RWPE2 (cell line): ENCODE data around the gene CLDND1.

Source experiments
- ATAC-seq: fragments of 200-7000 bp; cut with Tn5 transposase; 3 replicates; pipeline ENCODE4 v1.9.1; 2021; ENCODE audit warnings: low read depth
- DNase-seq: peaks from one replicate; pipeline ENCODE4 v3.0.0-alpha.2; 2020; ENCODE audit warnings: low spot score
- H3K27ac ChIP-seq: fragments of 450-650 bp; 2 replicates; pipeline ENCODE4 v1.5.1; 2017; ENCODE audit warnings: mild to moderate bottlenecking; ENCODE audit not compliant: poor library complexity, severe bottlenecking
- H3K27me3 ChIP-seq: fragments of 250-450 bp; sonication (Bioruptor Pico); 2 replicates; pipeline ENCODE4 v1.5.1; 2021; ENCODE audit warnings: mild to moderate bottlenecking, moderate library complexity; ENCODE audit not compliant: insufficient read depth, poor library complexity, severe bottlenecking
- H3K36me3 ChIP-seq: fragments of 250-450 bp; sonication (Bioruptor Pico); 2 replicates; pipeline ENCODE4 v1.5.1; 2020; ENCODE audit warnings: low read depth, mild to moderate bottlenecking, moderate library complexity
- H3K4me1 ChIP-seq: fragments of 250-450 bp; sonication (Bioruptor Pico); 2 replicates; pipeline ENCODE4 v1.5.1; 2021; ENCODE audit warnings: mild to moderate bottlenecking, moderate library complexity; ENCODE audit not compliant: insufficient read depth, poor library complexity, severe bottlenecking
- H3K4me3 ChIP-seq: fragments of 250-450 bp; sonication (Bioruptor Pico); 2 replicates; pipeline ENCODE4 v1.5.1; 2021; ENCODE audit warnings: mild to moderate bottlenecking, moderate library complexity; ENCODE audit not compliant: severe bottlenecking
- H3K9me3 ChIP-seq: fragments of 250-450 bp; sonication (Bioruptor Pico); 2 replicates; pipeline ENCODE4 v1.5.1; 2021; ENCODE audit warnings: mild to moderate bottlenecking, moderate library complexity; ENCODE audit not compliant: severe bottlenecking
- CTCF ChIP-seq: fragments of 450-650 bp; IDR thresholded peaks from one replicate; pipeline ENCODE4 v1.5.1; 2017; ENCODE audit warnings: mild to moderate bottlenecking, moderate library complexity; ENCODE audit not compliant: poor library complexity, severe bottlenecking

Gene CLDND1

GRCh38 chr3:98551236-98551635 lies 28.5 kb upstream of the CLDND1 start:
- ATAC-seq (no peak), DNase-seq (no peak)
- Histone ChIP-seq H3K9me3 (no peaks in the 10 kb centered on the region), H3K27me3 (no peaks in the 10 kb centered on the region), H3K36me3 (no peaks in the 10 kb centered on the region), H3K4me1 (no peaks in the 10 kb centered on the region), H3K27ac (no peak overlapping the region), H3K4me3 (no peak overlapping the region)
- TF ChIP-seq CTCF = no peak

- no peak for TF ChIP-seq CTCF
- no peaks in the 10 kb centered on the region for H3K4me1 ChIP-seq
- H3K27ac ChIP-seq = no peak overlapping the region
- H3K9me3 ChIP-seq = no peaks in the 10 kb centered on the region
- no peak overlapping the region for H3K4me3 ChIP-seq
- DNase-seq (no peak), ATAC-seq (no peak)
- no peaks in the 10 kb centered on the region for H3K36me3 ChIP-seq
- H3K27me3 ChIP-seq = no peaks in the 10 kb centered on the region
Observed at GRCh38 chr3:98550833-98551232, 28.1 kb upstream of the CLDND1 start.

- Histone ChIP-seq H3K27ac (no peak overlapping the region), H3K4me1 (no peaks in the 10 kb centered on the region), H3K27me3 (no peaks in the 10 kb centered on the region), H3K4me3 (no peak overlapping the region), H3K36me3 (no peaks in the 10 kb centered on the region), H3K9me3 (no peaks in the 10 kb centered on the region)
- TF ChIP-seq CTCF = no peak
- ATAC-seq = no peak
- no peak for DNase-seq
Observed at GRCh38 chr3:98548544-98548943, 25.8 kb upstream of the CLDND1 start.

- DNase-seq (no peak), ATAC-seq (no peak)
- H3K9me3 ChIP-seq = no peaks in the 10 kb centered on the region
- H3K27me3 ChIP-seq = no peaks in the 10 kb centered on the region
- no peaks in the 10 kb centered on the region for H3K36me3 ChIP-seq
- no peak for TF ChIP-seq CTCF
- H3K4me1 ChIP-seq = no peaks in the 10 kb centered on the region
- H3K27ac ChIP-seq = no peak overlapping the region
- no peak overlapping the region for H3K4me3 ChIP-seq
Observed at GRCh38 chr3:98545940-98546339, 23.2 kb upstream of the CLDND1 start.

- no peak for ATAC-seq
Observed at GRCh38 chr3:98542623-98543022, 19.9 kb upstream of the CLDND1 start.

More at GRCh38 chr3:98542623-98543022, 19.9 kb upstream of the CLDND1 start:
- Histone ChIP-seq H3K4me1 (no peaks in the 10 kb centered on the region), H3K9me3 (no peaks in the 10 kb centered on the region), H3K4me3 (no peak overlapping the region), H3K36me3 (no peaks in the 10 kb centered on the region), H3K27ac (no peak overlapping the region), H3K27me3 (no peaks in the 10 kb centered on the region)
- DNase-seq = no peak
- no peak for TF ChIP-seq CTCF
